HG02623 (cell line): Measurements from ENCODE around the gene SEMA7A.
"Not testable (repeated sequence)": the region's sequence is repeated elsewhere in the genome, so short reads cannot be mapped to it uniquely, and the experiment has no call there.

Source experiments
- ATAC-seq: cut with Tn5 transposase; IDR thresholded peaks from one replicate; pipeline ENCODE4 v1.9.1; 2021; ENCODE audit warnings: moderate library complexity; ENCODE audit not compliant: unreplicated experiment

SEMA7A gene

DNA sequence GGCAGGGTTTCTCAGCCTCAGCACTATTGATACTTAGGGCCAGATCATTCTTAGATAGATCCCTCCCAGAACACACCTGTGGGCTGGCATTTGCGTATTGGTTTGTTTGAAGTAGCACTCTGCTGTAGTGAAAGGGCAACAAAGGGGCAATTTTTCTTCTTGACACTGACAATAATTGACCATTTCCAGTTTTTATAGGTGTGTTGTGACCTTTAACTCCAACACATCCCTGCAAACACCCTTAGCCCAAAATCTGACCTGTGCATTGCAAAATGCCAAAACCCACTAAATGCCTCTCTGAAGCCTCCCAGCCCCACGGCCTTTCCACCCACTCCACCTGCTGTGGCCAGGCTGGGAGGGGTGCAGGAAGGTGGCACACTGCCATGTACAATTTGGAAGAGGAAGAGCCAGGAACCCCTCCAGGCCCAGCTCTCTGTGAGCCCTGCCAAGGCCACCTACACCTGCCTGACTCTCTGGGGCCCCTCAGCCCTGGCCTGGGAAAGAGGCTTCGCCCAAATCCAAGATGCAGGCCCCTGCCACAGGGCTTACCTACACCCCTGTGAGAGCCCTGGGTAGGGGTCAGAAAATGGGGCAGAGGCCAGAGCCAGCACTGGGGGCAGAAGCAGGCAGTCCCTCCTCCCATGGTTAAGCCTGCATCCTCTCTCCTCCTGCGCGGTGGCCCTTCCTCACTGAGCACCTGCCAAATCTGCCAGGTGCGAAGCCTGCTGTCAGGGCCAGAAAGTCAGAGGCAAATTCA lies 56.8 kb downstream of the SEMA7A start:
- ATAC-seq, result no peak

GRCh38 chr15:74376226-74376625 lies 57.5 kb downstream of the SEMA7A start:
- no peak for ATAC-seq

DNA sequence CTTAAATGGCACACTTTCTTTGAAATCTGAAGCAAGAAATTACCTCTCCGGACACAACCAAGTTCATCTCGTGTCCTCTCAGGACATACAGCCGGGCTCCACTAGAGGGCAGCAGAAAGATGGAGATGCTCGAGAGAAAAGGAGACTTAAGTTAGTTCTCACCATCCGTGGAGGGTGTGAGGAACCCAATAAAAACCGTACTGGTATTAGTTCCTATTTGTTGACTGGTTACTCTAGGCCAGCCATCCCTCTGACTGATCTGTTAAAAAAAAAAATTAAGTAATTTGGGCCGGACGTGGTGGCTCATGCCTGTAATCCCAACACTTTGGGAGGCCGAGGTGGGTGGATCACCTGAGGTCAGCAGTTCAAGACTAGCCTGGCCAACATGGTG lies 58.5 kb downstream of the SEMA7A start:
- no peak for ATAC-seq

DNA sequence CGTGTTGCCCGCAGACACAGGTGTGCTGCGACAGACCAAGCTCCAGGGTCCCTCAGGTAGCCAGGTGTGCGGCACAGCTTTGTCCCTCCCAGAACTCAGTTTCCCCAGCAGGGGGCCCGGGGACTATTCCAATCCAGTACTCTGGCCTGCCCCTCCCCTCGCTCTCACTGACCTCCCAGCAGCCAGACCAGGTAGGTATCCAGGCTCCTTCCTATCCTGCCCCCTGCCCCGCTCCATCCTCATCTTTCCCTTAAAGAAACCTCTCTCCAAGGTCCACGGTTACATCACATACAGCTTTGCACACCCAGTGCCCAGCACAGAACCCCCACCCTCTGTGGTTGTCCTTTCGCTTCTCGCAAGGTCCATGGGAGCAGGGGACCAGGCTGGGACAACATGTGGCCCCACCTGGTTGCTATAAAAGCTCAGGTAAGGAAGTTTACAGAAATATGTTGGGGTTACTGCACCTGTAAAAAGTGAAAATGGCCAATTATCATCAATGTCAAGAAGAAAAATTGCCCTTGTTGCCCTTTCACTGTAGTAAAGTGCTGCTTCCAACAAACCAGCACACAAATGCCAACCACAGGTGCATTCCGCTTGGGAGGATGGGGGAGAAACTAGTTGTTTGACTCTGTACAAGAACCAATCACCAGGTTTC lies 59.0 kb downstream of the SEMA7A start:
- no peak for ATAC-seq

- peak; percentile 68 for ATAC-seq
Observed at GRCh38 chr15:74373731-74374647, 59.8 kb downstream of the SEMA7A start.

- no peak for ATAC-seq
Observed at GRCh38 chr15:74373056-74373650, 60.6 kb downstream of the SEMA7A start.

DNA sequence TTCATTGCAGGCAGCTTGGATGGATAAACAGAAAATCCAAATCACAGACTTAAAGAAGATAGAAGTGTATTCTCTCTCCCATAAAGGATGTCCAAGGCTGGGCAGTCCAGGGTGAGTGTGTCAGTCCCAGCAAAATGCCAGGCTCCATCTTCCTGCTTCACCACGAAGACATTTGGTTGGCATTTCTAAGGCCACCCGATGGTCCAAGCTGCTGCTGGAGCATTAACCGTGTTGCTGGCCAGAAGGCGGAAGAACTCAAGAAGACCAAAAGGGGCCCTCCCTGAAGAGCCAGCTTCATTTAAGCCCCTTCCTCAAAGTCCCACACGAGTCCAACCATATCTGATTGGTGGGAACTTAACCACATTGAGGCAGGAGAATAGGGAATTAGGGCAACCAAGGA lies 63.3 kb downstream of the SEMA7A start:
- no peak for ATAC-seq

GRCh38 chr15:74369756-74370155 lies 64.0 kb downstream of the SEMA7A start:
- no peak for ATAC-seq

DNA sequence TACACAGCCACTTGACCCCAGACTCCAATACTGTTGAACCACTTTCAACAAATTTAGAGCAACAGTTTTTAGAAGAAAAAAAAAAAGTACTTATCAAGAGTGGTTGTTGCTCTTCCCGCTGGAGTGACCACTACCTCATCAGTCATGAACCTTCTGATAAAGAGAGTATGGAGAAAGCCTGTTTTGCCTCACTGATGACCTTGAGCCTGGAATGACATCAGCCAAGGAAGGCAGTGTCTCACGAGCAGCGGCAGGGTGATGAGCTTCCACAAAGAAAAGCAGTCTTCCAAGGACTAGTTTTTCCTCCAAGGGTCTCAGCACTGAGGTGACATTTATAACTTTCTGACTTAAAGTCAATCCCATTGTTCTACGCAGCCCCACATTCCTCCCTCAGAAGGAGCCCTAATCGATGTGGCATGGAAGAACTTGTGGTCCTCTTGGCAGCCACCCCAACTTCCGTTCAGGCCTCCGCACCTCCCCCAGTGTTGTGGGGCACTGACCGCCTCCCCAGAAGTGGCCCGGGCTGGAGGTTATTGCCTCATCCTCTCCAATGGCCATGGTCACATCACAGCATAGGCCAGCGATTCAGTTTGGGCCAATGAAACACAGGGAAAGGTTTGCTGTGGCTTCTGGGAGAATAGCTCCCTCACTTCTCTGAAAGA lies 64.5 kb downstream of the SEMA7A start:
- no peak for ATAC-seq

DNA sequence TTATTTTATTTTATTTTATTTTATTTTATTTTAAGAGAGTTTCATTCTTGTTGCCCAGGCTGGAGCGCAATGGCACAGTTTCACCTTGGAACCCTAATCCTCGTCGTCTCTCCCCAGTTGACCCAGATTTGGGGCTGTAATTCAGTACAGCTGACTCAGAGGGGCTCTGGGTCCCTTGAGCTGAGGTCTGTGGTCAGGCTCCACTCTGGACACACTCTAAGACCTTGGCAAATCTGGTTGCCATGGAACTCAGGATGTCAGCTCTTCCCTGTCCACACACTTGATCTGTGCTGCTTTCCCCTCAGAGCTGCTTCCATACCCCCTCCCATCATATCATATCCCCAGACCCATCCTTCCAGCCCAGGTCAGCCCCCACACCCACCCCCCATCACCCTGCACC lies 65.6 kb downstream of the SEMA7A start:
- ATAC-seq, result no peak

- ATAC-seq, result no peak
Observed at GRCh38 chr15:74367296-74367854, 66.4 kb downstream of the SEMA7A start, which contains the start of gene CYP11A1. CYP11A1 (minus strand) TSS chr15:74367646; CDS start chr15:74367585, 61 bp downstream.

DNA sequence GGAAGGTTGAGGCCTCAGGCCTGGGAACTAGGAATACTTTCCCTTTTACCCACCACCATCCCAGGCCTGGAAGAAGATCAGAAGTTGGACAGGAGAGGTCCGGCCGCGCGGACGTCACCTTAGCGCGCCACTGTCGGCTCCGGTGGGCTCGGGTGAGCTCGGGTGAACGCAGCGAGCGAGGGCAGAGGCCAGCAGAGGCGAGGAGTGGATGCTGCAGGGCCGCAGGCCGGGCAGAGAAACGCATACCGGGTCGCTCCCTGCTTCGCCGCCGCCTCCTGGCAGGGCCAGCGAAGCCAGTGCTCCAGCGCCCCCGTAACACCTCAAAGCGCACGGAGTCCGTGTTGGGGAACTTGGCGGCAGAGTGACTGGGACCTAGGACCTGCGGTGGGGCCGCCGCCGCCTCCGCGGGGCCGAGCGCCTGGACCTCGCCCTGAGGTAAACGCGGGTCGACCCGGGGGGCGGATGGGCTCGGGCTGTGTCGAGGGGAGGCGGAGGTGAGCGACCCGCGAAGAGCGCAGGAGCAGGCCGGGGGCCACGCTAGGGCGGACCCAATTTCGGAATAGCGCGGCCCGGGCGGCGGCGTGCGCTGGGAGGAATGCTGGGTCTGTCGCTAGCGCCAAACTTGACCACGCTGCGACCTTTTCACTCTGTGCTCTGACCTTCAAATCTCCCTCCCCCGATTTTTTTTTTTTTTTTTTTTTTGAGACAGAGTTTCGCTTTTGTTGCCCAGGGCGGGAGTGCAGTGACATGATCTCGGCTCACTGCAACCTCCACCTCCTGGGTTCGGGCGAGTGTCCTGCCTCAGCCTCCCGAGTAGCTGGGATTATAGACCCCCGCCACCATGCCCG lies 67.9 kb downstream of the SEMA7A start:
- no peak for ATAC-seq

- ATAC-seq, result no peak
Observed at GRCh38 chr15:74364936-74365597, 68.7 kb downstream of the SEMA7A start.

DNA sequence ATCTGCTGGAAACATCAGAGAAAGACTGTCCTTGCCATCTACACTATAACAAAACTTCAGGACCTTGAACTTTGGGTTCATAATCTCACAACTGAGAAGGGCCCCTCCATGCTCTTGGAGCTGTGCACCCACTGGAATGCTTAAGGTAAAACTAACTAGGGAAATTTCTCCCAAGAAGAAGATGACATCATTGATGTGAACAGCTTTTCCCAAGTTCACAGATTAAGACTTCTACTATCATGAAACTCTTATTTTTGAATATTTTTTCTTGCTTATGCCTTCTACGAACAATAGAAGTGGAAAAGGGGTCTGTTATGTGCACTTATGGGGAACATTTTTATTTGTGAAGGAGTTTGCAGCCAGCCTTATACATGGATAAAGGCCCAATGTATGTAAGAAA lies 71.3 kb downstream of the SEMA7A start:
- ATAC-seq, result no peak

- not testable (repeated sequence) for ATAC-seq
Observed at GRCh38 chr15:74360855-74361254, 72.9 kb downstream of the SEMA7A start.

- not testable (repeated sequence) for ATAC-seq
Observed at GRCh38 chr15:74359376-74359775, 74.4 kb downstream of the SEMA7A start.
